ENCODE results near the gene DCAF11.

The DCAF11 gene

DNA sequence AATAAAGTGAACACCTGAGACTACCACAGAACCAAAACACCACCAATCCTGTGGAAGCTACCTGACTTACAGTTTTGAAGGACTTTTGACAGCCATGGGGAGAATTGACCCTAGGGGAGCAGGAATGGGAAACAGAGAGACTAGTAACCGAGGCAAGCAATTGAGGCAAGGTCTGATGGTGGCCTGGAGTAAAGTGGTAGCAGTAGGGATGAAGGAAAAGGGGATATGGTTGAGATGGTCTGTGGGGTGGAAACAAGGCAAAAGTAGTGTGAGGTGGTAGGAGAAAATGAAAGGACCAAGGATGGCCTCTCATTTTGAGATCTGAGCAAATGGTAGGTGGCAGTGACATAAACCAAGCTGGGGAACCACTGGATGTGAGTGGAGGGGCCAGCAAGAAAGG is 42.3 kb downstream of the DCAF11 start:
- in situ Hi-C loops (cut with HindIII; ENCODE audit: low sequenced_read_pairs) = no loop called here

DNA sequence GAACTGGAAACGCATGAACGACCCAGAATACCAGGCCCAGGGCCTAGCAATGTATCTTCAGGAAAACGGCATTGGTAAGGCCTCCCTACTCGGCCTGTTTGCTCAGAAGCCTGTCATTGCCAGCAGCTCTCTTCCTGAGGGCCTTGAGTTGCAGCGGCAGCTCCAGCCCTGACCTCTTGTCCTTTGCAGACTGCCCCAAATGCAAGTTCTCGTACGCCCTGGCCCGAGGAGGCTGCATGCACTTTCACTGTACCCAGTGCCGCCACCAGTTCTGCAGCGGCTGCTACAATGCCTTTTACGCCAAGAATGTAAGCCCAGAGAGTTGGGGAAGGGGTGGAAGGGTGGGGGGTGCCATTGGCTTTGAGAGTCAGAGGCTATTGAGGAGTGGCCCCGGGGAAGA is 42.8 kb downstream of the DCAF11 start:
- in situ Hi-C loops (cut with HindIII; ENCODE audit: low sequenced_read_pairs) = no loop called here

DNA sequence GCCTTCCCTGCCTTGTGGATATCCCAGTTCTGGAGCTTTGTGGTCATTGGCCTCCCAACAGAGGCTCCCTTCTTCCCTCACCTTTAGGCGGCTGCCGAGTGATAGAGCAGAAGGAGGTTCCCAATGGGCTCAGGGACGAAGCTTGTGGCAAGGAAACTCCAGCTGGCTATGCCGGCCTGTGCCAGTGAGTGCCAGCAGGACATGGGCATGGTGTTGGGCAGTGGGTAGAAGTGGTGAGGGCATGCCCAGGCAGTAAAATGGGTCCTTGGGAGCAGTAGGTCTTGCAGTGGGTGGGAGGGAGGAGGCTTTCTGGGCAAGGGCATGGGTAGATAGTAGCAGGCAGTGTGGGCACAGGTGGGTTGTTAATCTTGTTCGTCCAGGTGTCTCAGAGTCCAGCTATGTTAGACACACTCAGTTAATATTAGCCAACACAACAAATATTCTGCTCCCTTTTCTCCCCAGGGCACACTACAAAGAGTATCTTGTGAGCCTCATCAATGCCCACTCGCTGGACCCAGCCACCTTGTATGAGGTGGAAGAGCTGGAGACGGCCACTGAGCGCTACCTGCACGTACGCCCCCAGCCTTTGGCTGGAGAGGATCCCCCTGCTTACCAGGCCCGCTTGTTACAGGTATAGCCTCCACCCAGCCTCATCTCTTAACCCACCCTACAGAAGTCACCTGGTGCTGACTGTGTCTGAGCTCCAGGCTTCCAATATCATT is 45.4 kb downstream of the DCAF11 start:
- in situ Hi-C loops (cut with HindIII; ENCODE audit: low sequenced_read_pairs) = no loop called here

DNA sequence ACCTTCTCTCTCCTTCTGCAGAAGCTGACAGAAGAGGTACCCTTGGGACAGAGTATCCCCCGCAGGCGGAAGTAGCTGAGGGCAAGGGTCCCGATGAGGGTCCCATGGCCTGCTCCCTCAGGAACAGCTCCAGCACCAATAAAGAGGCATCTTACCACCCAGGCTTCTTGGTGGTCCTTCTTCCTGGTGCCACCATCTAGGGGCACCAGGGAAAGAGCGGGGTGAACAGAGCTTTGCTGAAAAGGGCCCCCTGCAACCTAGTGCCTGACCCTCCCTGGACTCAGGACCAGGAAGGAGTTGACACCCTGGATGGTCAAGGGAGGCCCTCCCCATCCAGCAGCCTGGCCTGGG is 45.9 kb downstream of the DCAF11 start:
- in situ Hi-C loops (cut with HindIII; ENCODE audit: low sequenced_read_pairs) = no loop called here

DNA sequence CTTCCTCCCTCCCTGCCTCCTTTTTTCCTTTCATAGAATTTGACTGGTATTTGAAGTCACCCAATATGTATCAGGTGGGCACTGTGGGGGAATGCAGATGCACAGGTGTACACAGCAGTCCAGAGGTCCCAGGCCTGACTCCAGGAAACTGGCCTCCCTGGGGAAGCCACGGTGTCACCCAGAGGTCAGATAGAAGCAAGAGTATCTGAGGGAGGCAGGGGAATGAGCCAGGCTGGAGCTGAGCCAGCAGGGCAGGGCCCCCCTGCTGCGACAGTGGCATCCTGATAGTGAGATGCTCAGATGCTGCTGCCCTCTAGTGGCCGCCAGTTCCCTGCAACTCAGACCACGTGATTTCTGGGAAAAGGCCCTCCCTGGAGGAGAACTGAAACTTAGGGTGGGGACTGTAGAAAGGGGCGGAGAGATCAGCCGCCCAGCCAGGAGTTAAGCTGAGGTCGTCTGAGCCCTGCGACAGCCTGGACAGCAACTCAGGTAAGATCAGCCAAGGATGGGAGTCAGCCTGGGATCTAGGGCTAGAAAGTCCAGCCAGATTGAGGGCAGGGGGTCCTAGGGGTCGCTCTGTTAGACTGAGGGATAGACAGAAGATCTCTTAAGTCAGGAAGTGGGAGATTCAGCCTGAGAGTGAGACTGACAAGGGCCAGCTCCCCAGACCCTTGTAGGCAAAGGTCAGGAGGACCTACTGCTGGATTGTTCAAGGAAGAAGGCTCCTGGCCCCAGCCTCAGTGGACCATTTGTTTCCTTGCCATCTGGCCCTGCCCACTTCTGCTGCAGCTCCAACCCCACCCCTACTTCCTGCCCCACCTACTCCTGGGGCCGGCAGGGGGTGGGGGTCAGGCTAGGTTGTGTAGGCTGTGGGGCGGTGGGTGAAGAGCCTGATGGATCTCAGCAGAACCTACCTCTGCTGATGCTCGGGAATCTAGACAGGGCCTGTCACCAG is 46.5 kb downstream of the DCAF11 start, which contains the start of gene IRF9:
Gene IRF9, plus strand, starts transcription at position 416 of the 955 bp plus-strand sequence. CDS start 880 bp downstream, outside the sequence.
- in situ Hi-C loops (cut with HindIII; ENCODE audit: low sequenced_read_pairs) = no loop called here

DNA sequence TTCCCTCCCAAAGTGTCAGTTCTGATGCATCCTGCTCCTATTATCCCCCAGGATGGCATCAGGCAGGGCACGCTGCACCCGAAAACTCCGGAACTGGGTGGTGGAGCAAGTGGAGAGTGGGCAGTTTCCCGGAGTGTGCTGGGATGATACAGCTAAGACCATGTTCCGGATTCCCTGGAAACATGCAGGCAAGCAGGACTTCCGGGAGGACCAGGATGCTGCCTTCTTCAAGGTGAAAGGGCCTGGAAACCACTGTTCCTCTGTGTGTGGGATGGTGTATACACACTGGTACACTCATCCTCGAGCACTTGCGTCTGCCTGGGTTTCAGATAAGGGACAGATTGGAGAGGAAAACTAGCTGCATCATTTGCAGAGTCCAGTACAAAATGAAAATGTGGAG is 47.5 kb downstream of the DCAF11 start:
- in situ Hi-C loops (cut with HindIII; ENCODE audit: low sequenced_read_pairs) = no loop called here

DNA sequence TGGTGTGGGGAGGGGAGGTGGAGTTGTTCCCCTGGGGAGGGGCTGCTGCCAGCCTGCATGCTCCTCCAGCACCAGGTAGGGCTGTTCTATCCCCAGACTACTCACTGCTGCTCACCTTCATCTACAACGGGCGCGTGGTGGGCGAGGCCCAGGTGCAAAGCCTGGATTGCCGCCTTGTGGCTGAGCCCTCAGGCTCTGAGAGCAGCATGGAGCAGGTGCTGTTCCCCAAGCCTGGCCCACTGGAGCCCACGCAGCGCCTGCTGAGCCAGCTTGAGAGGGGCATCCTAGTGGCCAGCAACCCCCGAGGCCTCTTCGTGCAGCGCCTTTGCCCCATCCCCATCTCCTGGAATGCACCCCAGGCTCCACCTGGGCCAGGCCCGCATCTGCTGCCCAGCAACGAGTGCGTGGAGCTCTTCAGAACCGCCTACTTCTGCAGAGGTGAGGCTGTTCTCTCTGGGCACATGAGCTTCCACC is 50.0 kb downstream of the DCAF11 start:
- in situ Hi-C loops (cut with HindIII; ENCODE audit: low sequenced_read_pairs) = no loop called here

DNA sequence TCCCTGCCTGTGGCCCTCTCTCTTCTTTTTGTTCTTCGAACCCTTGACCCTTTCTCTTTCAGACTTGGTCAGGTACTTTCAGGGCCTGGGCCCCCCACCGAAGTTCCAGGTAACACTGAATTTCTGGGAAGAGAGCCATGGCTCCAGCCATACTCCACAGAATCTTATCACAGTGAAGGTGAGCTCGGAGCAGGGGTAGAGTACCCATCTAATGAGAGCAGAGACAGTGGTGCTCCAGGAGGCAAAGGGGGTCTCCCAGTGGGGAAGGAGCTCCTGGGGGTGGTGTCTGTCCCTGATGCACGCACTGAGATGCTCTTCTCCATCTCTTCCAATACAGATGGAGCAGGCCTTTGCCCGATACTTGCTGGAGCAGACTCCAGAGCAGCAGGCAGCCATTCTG is 51.2 kb downstream of the DCAF11 start:
- in situ Hi-C loops (cut with HindIII; ENCODE audit: low sequenced_read_pairs) = no loop called here

DNA sequence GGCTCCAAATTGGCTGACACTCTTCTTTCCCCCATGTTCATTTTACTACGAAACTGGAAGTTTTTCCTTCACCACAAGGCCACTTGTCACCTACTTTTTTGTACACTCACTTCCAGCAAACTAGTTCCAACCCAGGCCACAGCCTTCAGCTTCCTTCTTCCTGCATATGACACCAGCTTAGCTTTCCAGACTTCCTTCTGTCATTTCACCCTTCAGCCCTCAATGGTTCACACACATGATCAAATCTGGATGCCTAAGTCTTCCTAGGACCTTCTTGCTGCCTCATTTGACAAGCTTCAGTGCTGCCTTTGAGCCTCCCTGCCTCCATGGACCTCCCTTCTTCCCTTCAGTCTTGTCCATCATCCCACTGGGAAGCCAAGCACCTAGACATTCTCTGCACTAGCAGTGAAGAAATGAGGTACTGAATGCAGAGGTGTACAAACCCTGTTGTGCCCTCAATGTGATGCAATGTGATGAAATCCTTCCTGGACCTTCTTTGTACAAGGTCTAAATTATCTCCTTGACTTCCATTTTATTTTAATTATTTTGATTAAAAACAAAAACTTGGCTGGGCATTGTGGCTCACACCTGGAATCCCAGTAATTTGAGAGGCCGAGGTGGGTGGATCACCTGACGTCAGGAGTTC is 53.0 kb downstream of the DCAF11 start:
- in situ Hi-C loops (cut with HindIII; ENCODE audit: low sequenced_read_pairs) = no loop called here

DNA sequence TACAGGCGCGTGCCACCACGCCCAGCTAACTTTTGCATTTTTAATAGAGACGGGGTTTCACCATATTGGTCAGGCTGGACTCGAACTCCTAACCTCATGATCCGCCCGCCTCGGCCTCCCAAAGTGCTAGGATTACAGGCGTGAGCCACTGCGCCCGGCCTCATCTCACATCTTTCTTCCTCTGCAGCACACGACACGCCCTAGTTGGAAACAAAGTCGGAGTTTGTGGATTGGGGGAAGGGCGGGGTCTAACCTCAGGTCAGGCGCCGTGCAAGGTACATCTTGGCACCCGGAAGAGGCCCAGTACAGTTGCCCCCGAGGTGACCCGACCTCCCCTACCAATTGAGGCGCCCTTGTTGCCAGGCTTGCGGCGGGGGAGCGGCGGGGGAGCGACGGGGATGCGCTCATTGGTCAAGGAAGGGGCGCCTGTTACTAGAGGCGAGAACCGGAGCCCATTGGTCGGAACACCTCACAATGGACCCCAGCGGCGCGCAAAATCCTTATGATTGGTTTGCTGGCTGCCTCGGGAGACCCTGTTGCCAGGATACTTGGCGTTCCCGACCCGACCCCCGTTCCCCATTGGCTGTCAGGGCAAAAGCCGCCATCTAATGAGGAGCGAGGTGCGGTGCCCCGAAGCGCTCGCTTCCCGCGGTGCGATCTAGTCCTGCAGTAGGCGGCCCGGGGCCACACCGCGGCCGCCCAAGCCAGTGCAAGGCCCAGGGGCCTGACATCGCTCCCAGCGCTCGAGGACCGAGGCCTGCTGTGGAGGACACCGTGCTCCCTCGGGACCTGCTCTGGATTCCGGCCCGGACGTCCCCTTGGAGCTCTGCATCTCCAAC is 57.1 kb downstream of the DCAF11 start, which contains the start of gene REC8:
Gene REC8, plus strand, starts transcription at position 659 of the 839 bp plus-strand sequence. CDS start 473 bp downstream, outside the sequence.
- in situ Hi-C loops (cut with HindIII; ENCODE audit: low sequenced_read_pairs) = no loop called here

DNA sequence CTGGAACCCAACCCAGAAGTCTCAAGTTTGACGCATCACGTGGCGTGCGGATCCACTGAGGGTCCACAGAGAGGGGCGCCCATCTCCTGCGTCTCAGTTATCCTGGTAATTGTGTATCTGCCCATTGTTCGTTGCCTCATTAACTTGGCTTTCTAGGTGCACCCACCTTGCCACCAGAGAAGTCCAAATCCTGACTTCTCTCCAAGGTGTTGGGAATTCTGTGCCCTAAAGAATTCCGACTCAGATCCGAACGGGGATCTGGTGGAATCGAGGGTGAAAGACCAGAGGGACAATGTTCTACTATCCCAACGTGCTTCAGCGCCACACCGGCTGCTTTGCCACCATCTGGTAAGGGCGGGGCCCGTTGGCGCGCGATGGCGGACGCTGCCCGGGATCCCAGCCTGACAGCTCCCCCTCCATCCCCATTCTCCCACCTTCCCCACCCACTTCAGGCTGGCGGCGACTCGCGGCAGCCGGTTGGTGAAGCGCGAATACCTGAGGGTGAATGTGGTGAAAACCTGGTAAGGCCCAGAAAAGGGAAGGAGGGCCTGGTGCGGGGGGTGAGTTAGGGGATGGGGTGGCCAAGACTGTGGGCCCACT is 57.8 kb downstream of the DCAF11 start:
- in situ Hi-C loops (cut with HindIII; ENCODE audit: low sequenced_read_pairs) = no loop called here

DNA sequence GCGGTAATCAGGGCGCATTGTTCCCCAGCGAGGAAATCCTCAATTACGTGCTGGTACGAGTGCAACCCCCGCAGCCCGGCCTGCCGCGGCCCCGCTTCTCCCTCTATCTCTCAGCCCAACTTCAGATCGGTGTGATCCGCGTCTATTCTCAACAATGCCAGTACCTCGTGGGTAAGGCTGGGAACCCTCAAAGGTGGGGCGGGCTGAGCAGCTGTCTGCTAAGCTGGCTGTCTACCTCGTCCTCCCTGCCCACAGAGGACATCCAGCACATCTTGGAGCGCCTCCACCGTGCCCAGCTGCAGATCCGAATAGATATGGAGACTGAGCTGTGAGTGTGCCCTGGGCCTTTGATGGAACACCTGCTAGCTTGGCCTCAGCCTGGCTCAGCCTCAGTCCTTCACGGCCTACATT is 58.3 kb downstream of the DCAF11 start:
- in situ Hi-C loops (cut with HindIII; ENCODE audit: low sequenced_read_pairs) = no loop called here

Data from endothelial cell of hepatic sinusoid (primary cell).